ENCODE data around the gene USP47. TPM values are rescaled to one million over a fixed set of nuclear protein-coding genes. Genes with fewer than 3 reads are reported as not detected.
"Not testable (repeated sequence)": the region's sequence is repeated elsewhere in the genome, so short reads cannot be mapped to it uniquely, and the experiment has no call there.

Gene USP47
- total RNA-seq, 1 donor from 2014 or later, result 81.5 TPM

GRCh38 chr11:11827272-11827671 lies 14.5 kb upstream of the USP47 start:
- Mint-ChIP-seq H3K36me3 (ENCODE audit: insufficient read depth) (peaks cover 2% of the 10 kb centered on the region), H3K27ac (no peak overlapping the region), H3K9me3 (ENCODE audit: low read depth) (peaks cover 12% of the 10 kb centered on the region), H3K27me3 (no peaks in the 10 kb centered on the region), H3K4me1 (ENCODE audit: low read depth) (no peaks in the 10 kb centered on the region), H3K4me3 (ENCODE audit: low read depth) (no peak overlapping the region)
- DNase-seq (ENCODE audit: low spot score, unreplicated experiment), result no peak
- TF ChIP-seq CTCF (IDR thresholded peaks at IDR 0.05; ENCODE audit: unreplicated experiment), result no peak

- not testable (repeated sequence) for H3K27me3 Mint-ChIP-seq; H3K27ac Mint-ChIP-seq; H3K9me3 Mint-ChIP-seq (ENCODE audit: low read depth); DNase-seq (ENCODE audit: low spot score, unreplicated experiment); H3K4me1 Mint-ChIP-seq (ENCODE audit: low read depth); H3K36me3 Mint-ChIP-seq (ENCODE audit: insufficient read depth); H3K4me3 Mint-ChIP-seq (ENCODE audit: low read depth)
These were observed 10.4 kb upstream of the USP47 start for GRCh38 chr11:11831406-11831805.

GRCh38 chr11:11836676-11837231 lies 5.0 kb upstream of the USP47 start:
- Mint-ChIP-seq H3K27me3 (no peaks in the 10 kb centered on the region), H3K27ac (no peak overlapping the region), H3K4me3 (ENCODE audit: low read depth) (no peak overlapping the region), H3K9me3 (ENCODE audit: low read depth) (peaks cover 6% of the 10 kb centered on the region), H3K4me1 (ENCODE audit: low read depth) (peaks cover 2% of the 10 kb centered on the region), H3K36me3 (ENCODE audit: insufficient read depth) (no peaks in the 10 kb centered on the region)
- DNase-seq (ENCODE audit: low spot score, unreplicated experiment), result no peak
- TF ChIP-seq CTCF (IDR thresholded peaks at IDR 0.05; ENCODE audit: unreplicated experiment), result no peak

GRCh38 chr11:11839718-11840117 lies 2.1 kb upstream of the USP47 start:
- H3K27ac Mint-ChIP-seq, result no peak overlapping the region
- no peak for DNase-seq (ENCODE audit: low spot score, unreplicated experiment)
- no peaks in the 10 kb centered on the region for H3K27me3 Mint-ChIP-seq
- H3K36me3 Mint-ChIP-seq (ENCODE audit: insufficient read depth), result no peaks in the 10 kb centered on the region
- H3K4me1 Mint-ChIP-seq (ENCODE audit: low read depth), result peaks cover 2% of the 10 kb centered on the region
- no peak overlapping the region for H3K4me3 Mint-ChIP-seq (ENCODE audit: low read depth)
- no peak for TF ChIP-seq CTCF (IDR thresholded peaks at IDR 0.05; ENCODE audit: unreplicated experiment)
- H3K9me3 Mint-ChIP-seq (ENCODE audit: low read depth), result peaks cover 6% of the 10 kb centered on the region

GRCh38 chr11:11841116-11841722 lies 553 bp upstream of the USP47 start:
- H3K4me1 Mint-ChIP-seq (ENCODE audit: low read depth), result peaks cover 2% of the 10 kb centered on the region
- no peak for TF ChIP-seq CTCF (IDR thresholded peaks at IDR 0.05; ENCODE audit: unreplicated experiment)
- H3K27me3 Mint-ChIP-seq, result no peaks in the 10 kb centered on the region
- DNase-seq (ENCODE audit: low spot score, unreplicated experiment), result peak; percentile 16
- H3K36me3 Mint-ChIP-seq (ENCODE audit: insufficient read depth), result no peaks in the 10 kb centered on the region
- H3K27ac Mint-ChIP-seq, result no peak overlapping the region
- peaks cover 3% of the 10 kb centered on the region for H3K9me3 Mint-ChIP-seq (ENCODE audit: low read depth)
- no peak overlapping the region for H3K4me3 Mint-ChIP-seq (ENCODE audit: low read depth)

- no peak for DNase-seq (ENCODE audit: low spot score, unreplicated experiment)
- TF ChIP-seq CTCF (IDR thresholded peaks at IDR 0.05; ENCODE audit: unreplicated experiment), result no peak
- H3K9me3 Mint-ChIP-seq (ENCODE audit: low read depth), result no peaks in the 10 kb centered on the region
- H3K27me3 Mint-ChIP-seq, result no peaks in the 10 kb centered on the region
- no peak overlapping the region for H3K27ac Mint-ChIP-seq
- no peaks in the 10 kb centered on the region for H3K36me3 Mint-ChIP-seq (ENCODE audit: insufficient read depth)
- H3K4me3 Mint-ChIP-seq (ENCODE audit: low read depth), result no peak overlapping the region
- peaks cover 10% of the 10 kb centered on the region for H3K4me1 Mint-ChIP-seq (ENCODE audit: low read depth)
These were observed 743 bp downstream of the USP47 start for GRCh38 chr11:11842421-11843008.
